T-cell (primary cell): ENCODE measurements around the gene TOP1. TPM values are rescaled to one million over a fixed set of nuclear protein-coding genes. Genes with fewer than 3 reads are reported as not detected.
"Not testable (repeated sequence)": the region's sequence is repeated elsewhere in the genome, so short reads cannot be mapped to it uniquely, and the experiment has no call there.

Experiments used
- ATAC-seq, 4 experiments: fragments of 200-7000 bp in 3 of 4; fragments of 150-1000 bp in 1 of 4; cut with Tn5 transposase; replicated peaks in 1 of 4; 1 replicate in 3 of 4; 2 replicates in 1 of 4; pipeline ENCODE4 v1.10.0; 2021; ENCODE audit warnings: moderate library complexity in 3 of 4, mild to moderate bottlenecking in 2 of 4, moderate number of reproducible peaks in 1 of 4
- CTCF ChIA-PET, 2 donors: fragments of 300-600 bp; sonication (Branson Sonifier 250); formaldehyde crosslinking; loops; one replicate each; lab custom pipeline; 2022; ENCODE audit warnings: antibody characterized with exemption in 2 of 2; lab: Charles Lee
- POLR2A ChIA-PET, 2 donors: fragments of 300-600 bp; sonication (Branson Sonifier 250); formaldehyde crosslinking; loops; one replicate each; lab custom pipeline; 2022; ENCODE audit warnings: antibody characterized with exemption in 2 of 2; lab: Charles Lee
- DNase-seq, 35 experiments: peaks; one replicate each; pipeline versions ENCODE4 v3.0.0 to v3.0.0-alpha.2; 2013 to 2023
- H3K27ac ChIP-seq: one replicate; pipeline ENCODE4 v1.5.1; 2013; ENCODE audit warnings: low read length
- H3K27me3 ChIP-seq, 2 experiments: replicated peaks in 1 of 2; 1 replicate in 1 of 2; 2 replicates in 1 of 2; pipeline versions ENCODE4 v1.6.1 to v1.7.0; 2013; ENCODE audit warnings: low read length in 1 of 2, mixed read lengths in 1 of 2; ENCODE audit not compliant: control insufficient read depth in 2 of 2, insufficient read depth in 2 of 2; ENCODE audit errors: extremely low read depth in 1 of 2
- H3K36me3 ChIP-seq, 2 donors: 1 replicate in 1 of 2; 2 replicates in 1 of 2; pipeline versions ENCODE4 v1.6.1 to v1.7.0; 2013; ENCODE audit warnings: low read length in 1 of 2; ENCODE audit not compliant: control insufficient read depth in 2 of 2, insufficient read depth in 1 of 2; ENCODE audit errors: extremely low read depth in 1 of 2
- H3K4me1 ChIP-seq, 2 experiments: 1 replicate in 1 of 2; 2 replicates in 1 of 2; pipeline versions ENCODE4 v1.6.1 to v1.7.0; 2013; ENCODE audit warnings: low read length in 2 of 2, mixed read lengths in 1 of 2; ENCODE audit not compliant: insufficient read depth in 2 of 2, control insufficient read depth in 1 of 2; ENCODE audit errors: extremely low read depth in 1 of 2
- H3K4me3 ChIP-seq, 2 donors: 1 replicate in 1 of 2; 2 replicates in 1 of 2; pipeline versions ENCODE4 v1.5.1 to v1.7.0; 2013; ENCODE audit warnings: mild to moderate bottlenecking in 2 of 2, low read length in 1 of 2, moderate library complexity in 1 of 2; ENCODE audit not compliant: control insufficient read depth in 1 of 2; ENCODE audit errors: extremely low read depth in 1 of 2
- H3K9me3 ChIP-seq: 2 replicates; pipeline ENCODE4 v1.7.0; 2013
- H3K27ac Mint-ChIP-seq, 2 donors: one replicate each; pipeline ENCODE4 v1.8.0; 2020 to 2021; ENCODE audit warnings: mild to moderate bottlenecking in 2 of 2, mixed read lengths in 2 of 2
- H3K27me3 Mint-ChIP-seq, 2 donors: one replicate each; pipeline ENCODE4 v1.8.0; 2021 to 2022; ENCODE audit warnings: mixed read lengths in 2 of 2
- H3K36me3 Mint-ChIP-seq: one replicate; pipeline ENCODE4 v1.8.0; 2021; ENCODE audit warnings: mixed read lengths
- H3K4me1 Mint-ChIP-seq, 3 donors: one replicate each; pipeline ENCODE4 v1.8.0; 2020 to 2022; ENCODE audit warnings: mixed read lengths in 3 of 3, mild to moderate bottlenecking in 1 of 3
- H3K4me3 Mint-ChIP-seq, 3 donors: one replicate each; pipeline ENCODE4 v1.8.0; 2020 to 2022; ENCODE audit warnings: mild to moderate bottlenecking in 3 of 3, mixed read lengths in 3 of 3, moderate library complexity in 3 of 3
- H3K9me3 Mint-ChIP-seq, 3 donors: one replicate each; pipeline ENCODE4 v1.8.0; 2020 to 2022; ENCODE audit warnings: mixed read lengths in 3 of 3
- WGBS: methylation state at CpG from one replicate; pipeline ENCODE4 v1.1.5; 2013; ENCODE audit warnings: missing lambda C conversion rate; ENCODE audit not compliant: insufficient coverage; 5-methylcytosine and 5-hydroxymethylcytosine counted together
- total RNA-seq, 35 experiments: library from RNA in 6 of 35; stranded (reverse) in 6 of 35; fragments of 120-200 nt in 1 of 35; gene quantifications; one replicate each; pipeline versions ENCODE4 v1.2.1 to v1.2.4 and lab custom pipeline; 2013 to 2026

TOP1 gene
- total RNA-seq, 5 donors from 2014 or later (not counting 1 experiment from before 2014, with no cell fraction given): 30.2 to 41.2 (median 38.1) TPM

- no peak overlapping the region for H3K27ac Mint-ChIP-seq
- ATAC-seq (no peak), DNase-seq (no peak)
- POLR2A ChIA-PET: interaction anchor here in 1 of 2 donors (0.7 kb wide), 1 partner anchor 13 kb away, joined by 4 read pairs; no protein-coding TSS in a partner anchor
- H3K27ac ChIP-seq: no peak overlapping the region
- H3K4me3 Mint-ChIP-seq: no peak overlapping the region
- no peaks in the 10 kb centered on the region for H3K36me3 ChIP-seq
- CTCF ChIA-PET: no interaction called here
- H3K4me1 Mint-ChIP-seq: peaks cover 4 to 23% (median 11%) of the 10 kb centered on the region in 3 donors
- no peaks in the 10 kb centered on the region for H3K9me3 Mint-ChIP-seq
- H3K27me3 Mint-ChIP-seq: no peaks in the 10 kb centered on the region
- H3K4me1 ChIP-seq: peaks cover 0 to 20% of the 10 kb centered on the region in 2 experiments
- no peak overlapping the region for H3K4me3 ChIP-seq
- H3K27me3 ChIP-seq: no peaks in the 10 kb centered on the region
- no peaks in the 10 kb centered on the region for H3K9me3 ChIP-seq
- 80% methylated on average over 1 of the region's 4 CpGs for WGBS
- H3K36me3 Mint-ChIP-seq: no peaks in the 10 kb centered on the region
These were observed 27.1 kb upstream of the TOP1 start for GRCh38 chr20:41001497-41001896.

- no peaks in the 10 kb centered on the region for H3K27me3 Mint-ChIP-seq
- Histone ChIP-seq H3K27me3 (no peaks in the 10 kb centered on the region), H3K9me3 (no peaks in the 10 kb centered on the region), H3K4me1 (peaks cover 0 to 31% of the 10 kb centered on the region in 2 experiments), H3K4me3 (no peak overlapping the region), H3K27ac (peak overlapping the region; percentile 94), H3K36me3 (no peaks in the 10 kb centered on the region)
- no CpG with 5 or more reads among the region's 1 CpG for WGBS
- POLR2A ChIA-PET: no interaction called here
- H3K4me3 Mint-ChIP-seq: peak overlapping the region; percentile 50 to 79 (median 70)
- no peak for ATAC-seq
- H3K9me3 Mint-ChIP-seq: no peaks in the 10 kb centered on the region
- DNase-seq: no peak
- peaks cover 4 to 26% (median 13%) of the 10 kb centered on the region in 3 donors for H3K4me1 Mint-ChIP-seq
- CTCF ChIA-PET: no interaction called here
- no peaks in the 10 kb centered on the region for H3K36me3 Mint-ChIP-seq
- H3K27ac Mint-ChIP-seq: peak overlapping the region; percentile 94 to 95
These were observed 25.8 kb upstream of the TOP1 start for GRCh38 chr20:41002842-41003142.

- ATAC-seq (peak; percentile 91 to 96 (median 94)), DNase-seq (peak; percentile 8 to 78 (median 40))
- Mint-ChIP-seq H3K9me3 (no peaks in the 10 kb centered on the region), H3K4me1 (peaks cover 10 to 31% (median 19%) of the 10 kb centered on the region in 3 donors), H3K36me3 (no peaks in the 10 kb centered on the region), H3K27me3 (no peaks in the 10 kb centered on the region), H3K4me3 (peak overlapping the region; percentile 50 to 79 (median 70)), H3K27ac (peak overlapping the region; percentile 94 to 95)
- Histone ChIP-seq H3K36me3 (no peaks in the 10 kb centered on the region), H3K27me3 (no peaks in the 10 kb centered on the region), H3K9me3 (no peaks in the 10 kb centered on the region), H3K4me1 (peaks cover 0 to 34% of the 10 kb centered on the region in 2 experiments), H3K4me3 (peak overlapping the region in 1 of 2 donors; percentile 53), H3K27ac (peak overlapping the region; percentile 94)
- 40% methylated on average over 4 of the region's 12 CpGs for WGBS
- CTCF ChIA-PET: interaction anchor here in 1 of 2 donors (0.7 kb wide), 1 partner anchor 12 kb away, joined by 3 read pairs; no protein-coding TSS in a partner anchor
- POLR2A ChIA-PET: no interaction called here
These were observed 25.3 kb upstream of the TOP1 start for GRCh38 chr20:41003143-41003935.

- H3K9me3 Mint-ChIP-seq, H3K27me3 ChIP-seq, DNase-seq, H3K36me3 ChIP-seq, POLR2A ChIA-PET, H3K9me3 ChIP-seq, H3K27me3 Mint-ChIP-seq, H3K36me3 Mint-ChIP-seq, ATAC-seq: not testable (repeated sequence)
- H3K4me1 ChIP-seq: peaks cover 0 to 37% of the 10 kb centered on the region in 2 experiments
- peaks cover 14 to 34% (median 21%) of the 10 kb centered on the region in 3 donors for H3K4me1 Mint-ChIP-seq
- WGBS: 93% methylated on average over 2 of the region's 6 CpGs
- peak overlapping the region; percentile 50 to 79 (median 70) for H3K4me3 Mint-ChIP-seq
- peak overlapping the region; percentile 94 for H3K27ac ChIP-seq
- CTCF ChIA-PET: interaction anchor here in 1 of 2 donors (0.7 kb wide), 1 partner anchor 13 kb away, joined by 3 read pairs; no protein-coding TSS in a partner anchor
- H3K4me3 ChIP-seq: peak overlapping the region in 1 of 2 donors; percentile 53
- H3K27ac Mint-ChIP-seq: peak overlapping the region; percentile 94 to 95
These were observed 24.7 kb upstream of the TOP1 start for GRCh38 chr20:41003936-41004294.

- H3K27me3 ChIP-seq: no peaks in the 10 kb centered on the region
- no peaks in the 10 kb centered on the region for H3K9me3 ChIP-seq
- Mint-ChIP-seq H3K27ac (peak overlapping the region in 1 of 2 donors; percentile 23), H3K4me3 (no peak overlapping the region), H3K9me3 (no peaks in the 10 kb centered on the region), H3K4me1 (peaks cover 14 to 35% (median 21%) of the 10 kb centered on the region in 3 donors), H3K27me3 (no peaks in the 10 kb centered on the region), H3K36me3 (no peaks in the 10 kb centered on the region)
- peaks cover 0 to 37% of the 10 kb centered on the region in 2 experiments for H3K4me1 ChIP-seq
- ChIA-PET POLR2A (no interaction called here), CTCF (interaction anchor here in 1 of 2 donors (1.3 kb wide), 1 partner anchor 14 kb away, joined by 3 read pairs; no protein-coding TSS in a partner anchor)
- ATAC-seq: no peak
- H3K36me3 ChIP-seq: no peaks in the 10 kb centered on the region
- 61% methylated on average over 3 of the region's 8 CpGs for WGBS
- no peak overlapping the region for H3K4me3 ChIP-seq
- no peak for DNase-seq
- H3K27ac ChIP-seq: no peak overlapping the region
These were observed 23.9 kb upstream of the TOP1 start for GRCh38 chr20:41004531-41005360.

GRCh38 chr20:41005361-41005729 lies 23.3 kb upstream of the TOP1 start:
- H3K36me3 Mint-ChIP-seq: no peaks in the 10 kb centered on the region
- no peak overlapping the region for H3K27ac ChIP-seq
- peaks cover 0 to 37% of the 10 kb centered on the region in 2 experiments for H3K4me1 ChIP-seq
- POLR2A ChIA-PET: no interaction called here
- 100% methylated on average over 1 of the region's 4 CpGs for WGBS
- no peak for ATAC-seq
- no peak overlapping the region for H3K4me3 Mint-ChIP-seq
- H3K27ac Mint-ChIP-seq: no peak overlapping the region
- H3K27me3 Mint-ChIP-seq: no peaks in the 10 kb centered on the region
- H3K36me3 ChIP-seq: no peaks in the 10 kb centered on the region
- no peaks in the 10 kb centered on the region for H3K9me3 ChIP-seq
- DNase-seq: no peak
- H3K4me1 Mint-ChIP-seq: peaks cover 14 to 35% (median 21%) of the 10 kb centered on the region in 3 donors
- no peak overlapping the region for H3K4me3 ChIP-seq
- no peaks in the 10 kb centered on the region for H3K27me3 ChIP-seq
- CTCF ChIA-PET: interaction anchor here (0.6 to 1.3 kb wide), 3 partner anchors 15 to 38 kb away, joined by 3 to 7 read pairs (median 3); no protein-coding TSS in a partner anchor
- no peaks in the 10 kb centered on the region for H3K9me3 Mint-ChIP-seq
